Endothelial cell of umbilical vein (primary cell): ENCODE results near the gene ZDHHC7.

Source experiments
- GATA2 ChIP-seq: IDR thresholded peaks from 2 replicates; pipeline ENCODE4 v1.7.0; 2011; ENCODE audit warnings: low read depth, mild to moderate bottlenecking, moderate library complexity, mixed read lengths, low read length; ENCODE audit not compliant: insufficient read length, insufficient read depth
- MYC ChIP-seq: IDR thresholded peaks from one replicate; pipeline ENCODE4 v1.6.1; 2011; ENCODE audit warnings: mild to moderate bottlenecking, low read depth, low read length

DNA sequence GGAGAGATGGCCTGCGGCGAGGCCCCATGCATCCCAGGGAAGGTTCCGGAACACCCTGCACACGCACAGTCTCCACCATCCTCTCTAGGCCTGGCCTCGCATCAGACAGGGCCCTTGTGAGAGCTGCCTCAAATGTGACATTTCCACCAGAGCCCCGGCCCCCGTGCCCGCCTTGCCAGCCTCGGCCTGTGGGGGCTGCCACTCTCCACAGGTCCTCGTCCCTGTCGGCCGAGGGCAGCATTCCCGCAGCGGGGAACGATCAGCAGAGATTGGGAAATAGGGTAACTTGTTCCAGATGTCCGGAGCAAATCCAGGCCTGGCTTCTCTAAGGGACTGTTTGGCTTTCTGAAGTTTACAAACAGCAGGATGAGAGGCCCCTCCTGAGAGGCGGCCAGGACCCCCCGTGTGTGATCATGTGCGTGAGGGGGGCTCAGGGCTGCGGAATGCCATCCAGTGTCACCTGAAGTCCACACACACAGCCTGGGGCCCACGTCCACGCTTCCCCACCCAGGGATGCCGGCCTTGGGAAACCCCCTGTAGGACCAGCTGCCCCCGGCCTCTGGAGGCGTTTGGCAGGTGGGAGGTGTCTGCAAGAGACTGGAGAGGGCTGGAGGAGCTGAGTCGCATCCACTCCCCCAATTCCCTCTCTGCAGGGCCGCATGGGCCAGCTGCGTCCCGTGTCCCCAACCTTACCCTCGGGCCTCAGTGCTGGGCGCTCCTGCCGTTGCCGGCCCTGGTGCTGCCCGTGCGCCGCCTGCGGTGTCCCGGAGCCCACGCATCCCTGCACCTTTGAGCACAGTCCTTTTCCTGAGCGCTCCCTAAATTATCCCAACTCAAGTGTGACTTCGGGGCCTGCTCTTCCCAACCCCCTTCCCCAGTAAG, 70.4 kb downstream of the ZDHHC7 start:
- no peak for TF ChIP-seq MYC
- no peak for TF ChIP-seq GATA2
